GM13977 (cell line): ENCODE data around the gene GCNT4.

Experiments
- DNase-seq: peaks from one replicate; pipeline ENCODE4 v3.0.0; 2012; ENCODE audit warnings: low spot score
- in situ Hi-C: fragments of 300-500 bp; cut with MboI; formaldehyde crosslinking; loops from one replicate; pipeline ENCODE4 v1.12.0; 2022; ENCODE audit warnings: low sequenced_read_pairs, low pct_unique_long_range_greater_than_20kb, mixed read lengths, inconsistent platforms; ENCODE audit not compliant: unreplicated experiment
- TF ChIP-seq, protein P1 (sequence below): IDR thresholded peaks from 2 replicates; pipeline ENCODE4 v1.5.1; 2012; ENCODE audit warnings: mild to moderate bottlenecking, control low read depth; ENCODE audit not compliant: insufficient read depth; ENCODE audit errors: extremely low read depth, missing control alignments

Gene GCNT4

GRCh38 chr5:75020016-75020656, 32.2 kb downstream of the GCNT4 start:
- TF ChIP-seq, protein P1, sequence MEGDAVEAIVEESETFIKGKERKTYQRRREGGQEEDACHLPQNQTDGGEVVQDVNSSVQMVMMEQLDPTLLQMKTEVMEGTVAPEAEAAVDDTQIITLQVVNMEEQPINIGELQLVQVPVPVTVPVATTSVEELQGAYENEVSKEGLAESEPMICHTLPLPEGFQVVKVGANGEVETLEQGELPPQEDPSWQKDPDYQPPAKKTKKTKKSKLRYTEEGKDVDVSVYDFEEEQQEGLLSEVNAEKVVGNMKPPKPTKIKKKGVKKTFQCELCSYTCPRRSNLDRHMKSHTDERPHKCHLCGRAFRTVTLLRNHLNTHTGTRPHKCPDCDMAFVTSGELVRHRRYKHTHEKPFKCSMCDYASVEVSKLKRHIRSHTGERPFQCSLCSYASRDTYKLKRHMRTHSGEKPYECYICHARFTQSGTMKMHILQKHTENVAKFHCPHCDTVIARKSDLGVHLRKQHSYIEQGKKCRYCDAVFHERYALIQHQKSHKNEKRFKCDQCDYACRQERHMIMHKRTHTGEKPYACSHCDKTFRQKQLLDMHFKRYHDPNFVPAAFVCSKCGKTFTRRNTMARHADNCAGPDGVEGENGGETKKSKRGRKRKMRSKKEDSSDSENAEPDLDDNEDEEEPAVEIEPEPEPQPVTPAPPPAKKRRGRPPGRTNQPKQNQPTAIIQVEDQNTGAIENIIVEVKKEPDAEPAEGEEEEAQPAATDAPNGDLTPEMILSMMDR: no peak
- in situ Hi-C loops: no loop called here
- no peak for DNase-seq

DNA sequence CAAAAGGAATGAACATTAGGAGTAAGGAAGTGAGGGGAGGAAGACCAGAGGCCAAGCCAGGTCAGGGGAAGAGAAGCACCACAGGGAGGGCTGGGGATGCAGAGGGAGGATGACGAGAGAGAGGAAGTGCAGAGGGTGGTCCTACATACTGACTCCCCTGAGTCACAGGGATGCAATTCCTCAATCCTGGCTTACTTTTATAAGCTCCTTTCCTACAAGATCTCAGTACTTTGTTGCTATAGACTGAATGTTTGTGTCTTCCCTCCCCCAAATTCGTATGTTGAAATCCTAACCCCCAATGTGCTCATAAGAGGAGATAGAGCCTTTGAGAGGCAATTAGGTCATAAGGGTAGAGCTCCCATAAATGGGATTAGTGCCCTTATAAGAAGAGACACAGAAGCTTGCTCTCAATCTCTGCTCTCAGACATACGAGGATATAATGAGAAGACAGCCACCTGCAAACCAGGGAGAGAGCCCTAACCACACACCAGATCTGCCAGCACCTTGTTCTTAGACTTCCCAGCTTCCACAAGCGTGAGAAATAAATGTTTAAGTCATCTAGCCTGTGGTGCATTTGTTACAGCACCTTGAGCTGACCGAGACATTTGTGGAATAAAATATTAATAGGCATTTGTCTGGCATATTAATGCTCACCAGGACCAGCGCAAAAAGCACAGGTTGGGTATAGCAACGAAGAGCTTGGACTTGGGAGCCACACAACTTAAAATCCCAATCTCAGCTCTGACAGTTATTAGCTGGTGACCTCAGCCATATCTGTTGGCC, 33.4 kb downstream of the GCNT4 start:
- TF ChIP-seq, protein P1: no peak
- no peak for DNase-seq
- in situ Hi-C loops: no loop called here

DNA sequence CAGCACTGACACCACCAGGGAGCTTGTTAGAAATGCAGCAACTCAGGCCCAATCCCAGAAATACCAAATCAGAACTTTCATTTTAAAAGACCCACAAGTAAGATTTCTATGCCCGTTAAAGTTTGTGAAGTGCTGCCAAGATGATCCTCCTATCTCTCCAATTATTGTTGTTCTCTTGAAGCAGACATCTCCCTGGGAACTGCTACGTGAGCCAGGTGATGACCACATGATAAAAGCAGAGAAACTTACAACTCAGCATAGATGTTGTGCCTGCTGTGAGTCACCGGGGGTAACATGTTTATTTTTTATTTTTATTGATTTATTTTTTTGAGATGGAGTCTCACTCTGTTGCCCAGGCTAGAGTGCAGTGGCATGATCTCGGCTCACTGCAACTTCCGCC, 34.4 kb downstream of the GCNT4 start:
- DNase-seq: no peak
- TF ChIP-seq, protein P1: no peak
- in situ Hi-C loops: no loop called here

DNA sequence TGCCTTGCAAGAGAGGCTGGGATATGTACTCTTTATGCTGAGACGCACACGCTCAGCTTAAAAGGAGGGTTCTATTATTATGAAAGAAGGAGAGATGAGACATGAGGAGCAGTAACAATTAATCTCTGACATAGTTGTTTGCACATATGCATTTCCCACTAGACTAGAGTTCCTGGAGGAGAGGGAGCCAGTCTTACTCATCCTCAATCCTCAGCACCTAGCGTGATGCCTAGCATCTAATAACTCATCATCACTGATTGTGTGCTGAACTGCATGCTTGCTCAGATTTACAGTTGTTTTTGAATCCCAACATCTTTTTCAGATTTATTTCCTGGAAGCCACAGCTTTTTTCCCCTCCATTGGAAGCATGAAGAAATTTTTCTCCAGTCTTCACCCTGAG, 35.5 kb downstream of the GCNT4 start:
- TF ChIP-seq, protein P1: no peak
- in situ Hi-C loops: no loop called here
- no peak for DNase-seq

DNA sequence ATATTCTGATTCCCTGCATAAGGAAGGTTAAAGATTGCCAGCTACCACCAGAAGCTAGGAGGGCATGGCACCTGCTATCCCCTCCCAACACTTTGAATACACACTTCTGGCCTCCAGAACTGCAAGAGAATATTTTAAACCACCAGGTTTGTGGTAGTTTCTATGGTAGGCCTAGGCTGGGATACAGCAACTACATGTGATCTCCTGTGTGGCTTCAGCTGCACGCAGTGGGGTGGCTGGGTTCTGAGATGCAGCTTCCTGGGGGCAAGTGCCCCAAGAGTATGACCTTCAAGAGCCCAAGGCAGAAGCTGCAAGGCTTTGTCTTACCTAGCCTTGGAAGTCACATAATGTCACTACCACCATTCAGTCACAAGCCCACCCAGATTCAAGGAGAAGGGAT, 39.6 kb downstream of the GCNT4 start:
- in situ Hi-C loops: no loop called here
- DNase-seq: no peak
- TF ChIP-seq, protein P1: no peak

DNA sequence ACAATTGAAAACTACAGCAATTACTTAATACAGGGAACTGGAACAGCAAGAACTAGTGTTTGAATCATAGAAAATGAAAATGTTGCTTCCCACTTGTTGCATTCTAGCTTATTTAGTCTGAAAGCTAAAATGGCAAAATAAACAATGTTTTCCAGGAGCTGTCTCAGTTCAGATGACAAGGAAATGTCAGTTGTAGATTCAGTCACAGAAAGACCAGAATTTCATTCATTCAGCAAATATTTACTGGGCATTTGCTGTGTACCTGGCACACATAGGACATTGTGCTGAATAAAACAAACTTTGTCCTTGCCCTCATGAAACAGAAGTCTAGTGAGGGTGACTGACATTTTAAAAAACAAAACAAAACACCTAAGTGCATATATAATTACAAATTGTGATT, 41.5 kb downstream of the GCNT4 start:
- no peak for DNase-seq
- in situ Hi-C loops: no loop called here
- TF ChIP-seq, protein P1: no peak
